ENCODE results near the gene OR10H4. TPM values are rescaled to one million over a fixed set of nuclear protein-coding genes. Genes with fewer than 3 reads are reported as not detected.
"Not testable (repeated sequence)": the region's sequence is repeated elsewhere in the genome, so short reads cannot be mapped to it uniquely, and the experiment has no call there.

The OR10H4 gene
- total RNA-seq, 1 donor from 2014 or later, result not detected

GRCh38 chr19:15979293-15979692 is 30.5 kb downstream of the OR10H4 start:
- Mint-ChIP-seq H3K4me3 (no peak overlapping the region), H3K27me3 (peaks cover 16% of the 10 kb centered on the region), H3K27ac (no peak overlapping the region), H3K4me1 (no peaks in the 10 kb centered on the region), H3K36me3 (ENCODE audit: low read depth) (peaks cover 5% of the 10 kb centered on the region), H3K9me3 (peaks cover 4% of the 10 kb centered on the region)
- CTCF ChIA-PET, result no interaction called here
- ATAC-seq (ENCODE audit: low read depth) (no peak), DNase-seq (no peak)
- intact Hi-C loops (cut with micrococcal nuclease), result no loop called here
- TF ChIP-seq CTCF (IDR thresholded peaks at IDR 0.05), result no peak
- POLR2A ChIA-PET, result no interaction called here

DNA sequence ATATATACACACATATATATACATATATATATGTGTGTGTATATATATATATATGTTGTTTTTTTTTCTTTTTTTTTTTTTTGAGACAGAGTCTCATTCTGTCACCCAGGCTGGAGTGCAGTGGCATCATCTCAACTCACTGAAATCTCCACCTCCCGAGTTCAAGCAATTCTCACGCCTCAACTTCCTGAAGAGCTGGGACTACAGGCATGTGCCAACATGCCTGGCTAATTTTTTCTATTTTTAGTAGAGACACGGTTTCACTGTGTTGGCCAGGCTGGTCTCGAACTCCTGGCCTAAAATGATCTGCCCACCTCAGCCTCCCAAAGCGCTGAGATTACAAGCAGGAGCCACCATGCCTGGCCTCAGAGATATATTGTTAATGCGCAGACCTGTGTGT is 37.0 kb downstream of the OR10H4 start:
- H3K4me1 Mint-ChIP-seq; H3K9me3 Mint-ChIP-seq; intact Hi-C loops (cut with micrococcal nuclease); POLR2A ChIA-PET; ATAC-seq (ENCODE audit: low read depth); H3K27ac Mint-ChIP-seq; CTCF ChIA-PET; DNase-seq; H3K36me3 Mint-ChIP-seq (ENCODE audit: low read depth); H3K4me3 Mint-ChIP-seq: not testable (repeated sequence)
- peaks cover 16% of the 10 kb centered on the region for H3K27me3 Mint-ChIP-seq

DNA sequence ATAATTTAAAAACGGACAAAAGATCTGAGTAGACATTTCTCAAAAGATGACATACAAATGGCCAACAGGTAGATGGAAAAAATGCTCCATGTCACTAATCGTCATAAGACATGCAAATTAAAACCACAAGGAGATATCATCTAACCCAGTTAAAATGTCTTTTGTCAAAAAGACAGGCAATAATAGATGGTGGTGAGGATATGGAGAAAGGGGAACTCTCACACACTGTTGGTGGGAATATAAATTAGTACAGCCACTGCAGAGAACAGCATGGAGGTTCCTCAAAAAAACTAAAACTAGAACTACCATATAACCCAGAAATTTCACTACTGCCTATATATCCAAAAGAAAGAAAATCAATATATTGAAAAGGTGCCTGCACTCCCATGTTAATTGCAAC is 37.9 kb downstream of the OR10H4 start:
- CTCF ChIA-PET, result no interaction called here
- no peak for TF ChIP-seq CTCF (IDR thresholded peaks at IDR 0.05)
- ATAC-seq (ENCODE audit: low read depth) (no peak), DNase-seq (no peak)
- H3K27ac Mint-ChIP-seq, result no peak overlapping the region
- H3K9me3 Mint-ChIP-seq, result peaks cover 12% of the 10 kb centered on the region
- peaks cover 24% of the 10 kb centered on the region for H3K27me3 Mint-ChIP-seq
- peaks cover 6% of the 10 kb centered on the region for H3K4me1 Mint-ChIP-seq
- POLR2A ChIA-PET, result no interaction called here
- no peak overlapping the region for H3K4me3 Mint-ChIP-seq
- peaks cover 5% of the 10 kb centered on the region for H3K36me3 Mint-ChIP-seq (ENCODE audit: low read depth)
- intact Hi-C loops (cut with micrococcal nuclease), result no loop called here

DNA sequence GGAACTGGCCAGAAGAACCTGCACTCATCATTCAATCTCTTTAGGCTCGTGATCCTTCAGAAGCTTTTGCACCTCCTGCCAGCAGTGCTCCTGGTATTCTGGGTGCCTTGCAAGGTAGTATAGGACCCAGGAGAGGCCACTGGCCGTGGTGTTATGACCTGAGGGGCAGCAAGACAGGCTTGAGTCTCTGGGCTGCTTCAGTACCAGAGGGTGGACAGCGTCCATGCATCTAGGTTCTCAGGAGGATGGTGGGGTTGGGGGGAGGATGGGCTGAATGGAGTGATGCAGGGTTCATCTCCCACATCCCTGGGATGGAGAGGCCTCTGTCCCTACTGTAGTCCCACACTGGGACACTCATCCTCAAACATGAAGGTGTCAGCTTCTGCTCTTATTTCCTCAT is 41.1 kb downstream of the OR10H4 start:
- ChIA-PET POLR2A (no interaction called here), CTCF (no interaction called here)
- H3K4me3 Mint-ChIP-seq, result no peak overlapping the region
- no peak overlapping the region for H3K27ac Mint-ChIP-seq
- ATAC-seq (ENCODE audit: low read depth) (no peak), DNase-seq (no peak)
- peaks cover 6% of the 10 kb centered on the region for H3K4me1 Mint-ChIP-seq
- peaks cover 12% of the 10 kb centered on the region for H3K9me3 Mint-ChIP-seq
- intact Hi-C loops (cut with micrococcal nuclease), result no loop called here
- peaks cover 36% of the 10 kb centered on the region for H3K27me3 Mint-ChIP-seq
- no peaks in the 10 kb centered on the region for H3K36me3 Mint-ChIP-seq (ENCODE audit: low read depth)
- TF ChIP-seq CTCF (IDR thresholded peaks at IDR 0.05), result no peak

GRCh38 chr19:15991602-15992001 is 42.8 kb downstream of the OR10H4 start:
- no peak for DNase-seq
- Mint-ChIP-seq H3K9me3 (peaks cover 18% of the 10 kb centered on the region), H3K4me1 (peaks cover 2% of the 10 kb centered on the region), H3K36me3 (ENCODE audit: low read depth) (no peaks in the 10 kb centered on the region), H3K4me3 (no peak overlapping the region), H3K27ac (no peak overlapping the region), H3K27me3 (peaks cover 40% of the 10 kb centered on the region)
- ChIA-PET CTCF (no interaction called here), POLR2A (no interaction called here)
- no peak for ATAC-seq (ENCODE audit: low read depth)
- no peak for TF ChIP-seq CTCF (IDR thresholded peaks at IDR 0.05)
- intact Hi-C loops (cut with micrococcal nuclease), result no loop called here

GRCh38 chr19:15992014-15992413 is 43.2 kb downstream of the OR10H4 start:
- POLR2A ChIA-PET, result no interaction called here
- ATAC-seq (ENCODE audit: low read depth) (no peak), DNase-seq (no peak)
- intact Hi-C loops (cut with micrococcal nuclease), result no loop called here
- Mint-ChIP-seq H3K27me3 (peaks cover 40% of the 10 kb centered on the region), H3K36me3 (ENCODE audit: low read depth) (no peaks in the 10 kb centered on the region), H3K4me1 (no peaks in the 10 kb centered on the region), H3K27ac (no peak overlapping the region), H3K9me3 (peaks cover 16% of the 10 kb centered on the region), H3K4me3 (no peak overlapping the region)
- TF ChIP-seq CTCF (IDR thresholded peaks at IDR 0.05), result no peak
- CTCF ChIA-PET, result no interaction called here
